OCI-M2 (cell line): Measurements from ENCODE around the gene FKBP1B.
"Not testable (repeated sequence)": the region's sequence is repeated elsewhere in the genome, so short reads cannot be mapped to it uniquely, and the experiment has no call there.

Source experiments
- DNase-seq: peaks from one replicate; lab custom pipeline; 2025; ENCODE audit not compliant: unreplicated experiment; lab: John Stamatoyannopoulos, UW

FKBP1B gene

DNA sequence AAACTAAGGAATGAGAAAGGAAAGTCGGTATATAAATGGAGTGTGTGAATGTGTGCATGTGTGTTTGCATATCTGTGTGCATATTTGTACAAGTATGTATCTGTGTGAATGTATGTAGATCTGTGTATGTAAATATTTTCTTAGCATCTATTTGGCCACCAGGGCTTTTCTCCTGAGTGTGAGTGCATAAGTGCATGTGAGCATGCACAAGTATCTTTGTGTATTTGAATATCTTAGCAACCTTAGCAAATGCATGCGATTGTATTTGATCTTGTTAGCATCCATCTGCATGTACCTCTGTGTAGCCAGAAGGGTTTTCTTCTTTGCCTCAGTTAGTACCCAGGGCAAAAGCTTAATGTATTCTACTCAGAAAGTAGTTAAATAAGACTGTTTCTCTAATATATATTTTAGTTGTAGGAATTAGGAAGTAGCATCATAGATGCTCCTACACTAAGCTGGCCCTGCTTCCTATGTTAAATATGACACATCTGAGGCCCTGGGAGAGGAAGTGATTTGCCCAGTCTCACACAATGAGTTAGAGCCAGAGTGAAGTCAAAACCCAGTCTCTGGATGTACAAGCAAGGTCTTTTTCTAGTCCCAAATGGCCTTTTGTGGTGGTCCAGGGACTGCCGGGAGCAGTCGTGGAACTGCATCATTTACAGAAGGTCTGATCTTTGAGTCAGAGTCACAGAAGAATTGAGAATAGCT lies 9.2 kb downstream of the FKBP1B start:
- DNase-seq, result no peak

DNA sequence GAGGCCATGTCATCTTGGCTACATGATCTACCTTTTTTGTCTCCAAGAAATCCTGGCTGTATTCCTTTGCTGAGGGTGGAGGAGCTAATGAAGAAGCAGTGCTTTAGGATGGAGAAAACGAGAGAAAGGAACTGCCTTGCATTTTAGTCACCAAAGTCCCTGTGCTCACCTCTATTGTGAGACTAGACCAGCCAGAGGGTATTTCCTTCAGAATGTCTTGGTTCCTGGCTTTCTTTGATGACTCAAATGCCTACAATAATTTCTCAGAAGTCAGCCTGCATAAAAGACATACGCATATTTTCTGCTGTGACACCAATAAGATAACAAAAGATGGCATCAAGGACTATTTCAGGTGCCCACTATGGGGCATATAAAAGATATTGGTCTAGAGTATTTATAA lies 15.8 kb downstream of the FKBP1B start:
- DNase-seq, result no peak

DNA sequence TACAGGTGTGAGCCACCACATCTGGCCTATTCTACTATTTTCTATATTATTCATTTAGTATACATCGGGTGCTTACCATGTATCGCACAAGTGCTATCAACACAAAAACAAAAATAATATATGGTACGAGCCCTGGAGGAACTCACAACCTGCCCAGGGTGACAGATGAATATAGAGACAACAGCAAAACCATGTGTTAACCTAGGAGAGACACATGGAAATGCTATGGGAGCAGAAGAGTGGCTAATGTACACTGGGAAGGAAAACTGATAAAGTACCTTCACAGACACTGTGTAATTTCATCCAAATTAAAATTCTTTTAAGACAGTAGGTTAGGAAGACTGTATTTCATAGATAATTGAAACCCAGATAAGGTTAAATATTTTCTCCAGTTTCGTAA lies 22.7 kb downstream of the FKBP1B start:
- no peak for DNase-seq

DNA sequence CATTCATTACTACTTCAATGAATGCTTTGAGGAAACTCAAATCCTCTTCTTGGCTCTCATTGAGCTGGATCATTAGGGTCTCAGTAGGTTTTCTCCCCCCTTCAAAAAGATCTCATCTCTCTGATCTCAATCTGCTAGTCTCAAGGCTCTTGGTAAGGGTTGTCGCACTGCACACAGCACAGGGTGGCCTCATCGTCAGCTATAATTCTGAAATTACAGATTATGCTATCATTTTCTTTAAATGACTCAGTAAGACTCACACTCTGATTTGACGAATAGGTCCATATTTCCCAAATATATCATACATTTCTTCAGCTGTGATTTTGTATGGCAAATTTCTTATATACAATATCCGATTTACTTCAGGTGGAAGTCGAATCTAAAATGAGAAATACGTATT lies 24.3 kb downstream of the FKBP1B start:
- DNase-seq, result no peak

DNA sequence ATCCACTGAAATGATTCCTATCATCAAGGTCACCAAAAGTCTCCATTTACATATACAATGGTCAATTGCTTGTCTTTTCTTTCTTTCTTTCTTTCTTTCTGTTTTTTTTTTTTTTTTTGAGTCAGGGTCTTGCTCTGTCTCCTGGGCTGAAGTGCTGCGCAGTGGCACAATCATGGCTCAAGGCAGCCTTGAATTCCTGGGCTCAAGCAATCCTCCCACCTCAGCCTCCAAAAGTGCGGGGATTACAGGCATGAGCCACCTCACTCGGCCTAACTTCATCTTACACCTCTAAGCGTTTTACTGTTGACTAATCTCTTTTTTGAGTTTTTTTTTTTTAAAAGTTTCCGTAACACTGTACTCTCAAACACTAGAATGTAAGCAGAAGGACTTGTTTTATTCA lies 25.7 kb downstream of the FKBP1B start:
- DNase-seq, result no peak

DNA sequence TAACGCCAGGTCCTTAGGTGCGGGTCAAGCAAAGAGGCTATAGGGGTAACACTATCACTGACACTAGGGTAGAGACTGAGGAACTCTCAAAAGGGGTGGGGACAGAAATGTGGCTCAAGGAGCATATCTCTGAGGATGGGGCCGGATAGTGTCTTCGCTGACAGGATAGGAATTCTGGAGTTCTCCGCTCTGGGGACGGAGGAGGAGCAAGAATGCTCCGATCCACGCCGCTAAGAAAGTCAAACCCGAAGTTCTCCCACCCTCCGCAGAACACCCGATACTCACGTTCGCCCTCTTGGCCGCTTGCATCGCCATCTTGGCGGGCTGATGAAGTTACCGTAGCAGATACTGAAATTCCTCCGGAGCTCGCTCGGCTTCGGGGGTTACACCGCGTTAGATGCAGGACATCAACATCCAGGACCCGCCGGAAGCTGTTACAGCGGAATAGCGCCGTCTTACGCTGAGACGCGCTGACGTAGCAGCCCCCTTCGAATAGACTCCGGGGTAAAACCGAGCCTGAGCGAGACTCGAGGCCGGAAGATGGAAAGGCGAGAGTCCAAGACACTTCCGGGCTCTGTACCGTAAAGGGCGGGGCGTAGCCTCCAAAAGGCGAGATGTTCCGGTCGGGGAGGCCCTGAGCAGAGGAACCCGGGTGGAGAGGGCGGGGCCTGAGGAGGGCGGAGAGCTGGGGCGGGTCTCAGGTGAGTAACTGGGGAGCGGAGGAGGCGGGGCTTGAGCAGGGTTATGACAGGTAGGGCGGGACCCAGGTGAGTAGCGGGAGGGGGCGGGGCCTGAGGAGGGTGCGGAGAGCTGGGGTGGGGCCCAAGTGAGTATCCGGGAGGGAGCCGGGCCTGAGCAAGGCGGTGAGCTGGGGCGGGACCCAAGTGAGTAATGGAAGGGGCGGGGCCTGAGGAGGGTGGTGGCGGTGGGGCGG lies 26.6 kb downstream of the FKBP1B start, which contains the start of gene SF3B6:
SF3B6 (minus strand) TSS at position 412 of the 934 bp plus-strand sequence; CDS start at position 315, 97 bp downstream.
- peak; percentile 75 for DNase-seq

DNA sequence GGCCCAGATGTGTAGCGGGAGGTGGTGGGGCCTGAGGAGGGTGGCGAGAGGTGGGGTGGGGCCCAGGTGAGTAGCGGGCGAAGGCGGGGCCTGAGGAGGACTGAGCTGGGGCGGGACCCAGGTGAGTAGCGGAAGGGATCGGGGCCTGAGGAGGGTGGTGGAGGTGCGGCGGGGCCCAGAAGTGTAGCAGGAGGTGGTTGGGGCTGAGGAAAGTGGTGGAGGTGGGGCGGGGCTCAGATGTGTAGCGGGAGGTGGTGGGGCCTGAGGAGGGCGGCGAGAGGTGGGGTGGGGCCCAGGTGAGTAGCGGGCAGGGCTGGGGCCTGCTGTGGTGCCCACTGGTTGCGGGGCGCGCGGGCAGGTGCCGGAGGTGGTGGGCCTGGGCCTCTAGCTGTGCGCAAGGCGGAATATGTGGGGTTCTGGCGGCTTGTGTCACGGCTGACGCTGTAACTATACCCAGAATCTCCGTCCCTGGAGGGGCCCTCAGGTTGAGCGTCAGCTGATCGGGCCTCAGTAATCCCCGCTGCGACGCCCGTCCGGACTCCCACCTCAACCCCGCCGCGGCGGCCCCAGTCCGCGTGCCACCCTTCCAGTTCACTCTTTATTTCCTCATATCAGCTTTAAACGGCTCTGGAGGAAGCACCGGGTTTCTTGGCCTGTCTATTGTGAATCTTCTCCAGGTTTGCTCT lies 27.5 kb downstream of the FKBP1B start:
- no peak for DNase-seq

DNA sequence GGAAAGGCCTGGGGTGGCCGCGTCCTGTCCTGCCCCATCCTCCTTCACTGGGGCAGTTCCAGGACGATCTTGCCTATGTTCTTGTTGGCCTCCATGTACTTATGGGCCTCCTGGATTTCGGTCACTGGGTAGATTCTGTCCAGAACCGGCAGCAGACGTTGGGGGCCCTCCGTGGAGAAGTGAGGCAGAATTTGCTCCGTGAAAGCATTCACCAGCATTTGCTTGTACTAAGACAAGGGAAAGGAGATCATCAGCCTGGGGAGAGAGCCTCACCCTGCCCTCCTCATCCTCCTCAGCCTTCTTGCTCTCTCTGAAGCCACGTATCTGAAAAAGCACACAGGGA lies 28.0 kb downstream of the FKBP1B start:
- no peak for DNase-seq

DNA sequence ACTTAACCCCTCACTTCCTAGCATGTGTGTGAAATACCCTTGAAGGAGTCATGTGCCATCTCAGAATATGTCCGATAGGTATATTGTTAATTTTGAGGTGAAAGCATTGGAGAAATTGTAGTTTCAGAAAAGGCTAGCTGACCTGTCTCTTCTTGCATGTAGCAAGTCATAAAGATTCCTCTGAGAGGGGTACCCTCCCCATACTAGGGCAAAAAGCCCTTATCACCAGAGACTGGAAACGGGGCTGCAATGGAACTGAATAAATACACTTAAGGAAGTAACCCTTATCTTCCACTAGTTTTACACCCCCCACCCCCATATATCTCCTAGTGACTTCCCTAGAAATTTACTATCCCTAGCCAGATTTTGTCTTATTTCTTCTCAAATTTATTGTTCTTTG lies 28.3 kb downstream of the FKBP1B start:
- no peak for DNase-seq

DNA sequence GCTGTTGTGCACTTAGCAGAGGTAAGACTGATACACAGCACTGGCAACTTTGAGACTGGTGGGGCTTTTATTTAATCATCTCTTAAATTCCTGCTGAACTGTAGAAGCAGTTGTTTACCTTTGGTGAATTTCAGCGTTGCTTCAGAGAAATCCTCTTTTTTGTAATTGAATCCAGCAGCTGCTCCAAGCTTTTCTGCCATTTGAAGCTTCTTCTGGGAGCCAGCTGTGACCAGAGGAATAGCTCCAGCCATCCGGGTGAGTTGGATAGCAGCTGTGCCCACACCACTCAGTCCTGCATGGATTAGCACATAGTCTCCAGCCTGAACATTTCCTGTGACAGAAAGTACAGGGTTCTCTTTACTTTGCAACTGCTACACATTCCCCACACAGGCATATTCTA lies 31.2 kb downstream of the FKBP1B start:
- no peak for DNase-seq

DNA sequence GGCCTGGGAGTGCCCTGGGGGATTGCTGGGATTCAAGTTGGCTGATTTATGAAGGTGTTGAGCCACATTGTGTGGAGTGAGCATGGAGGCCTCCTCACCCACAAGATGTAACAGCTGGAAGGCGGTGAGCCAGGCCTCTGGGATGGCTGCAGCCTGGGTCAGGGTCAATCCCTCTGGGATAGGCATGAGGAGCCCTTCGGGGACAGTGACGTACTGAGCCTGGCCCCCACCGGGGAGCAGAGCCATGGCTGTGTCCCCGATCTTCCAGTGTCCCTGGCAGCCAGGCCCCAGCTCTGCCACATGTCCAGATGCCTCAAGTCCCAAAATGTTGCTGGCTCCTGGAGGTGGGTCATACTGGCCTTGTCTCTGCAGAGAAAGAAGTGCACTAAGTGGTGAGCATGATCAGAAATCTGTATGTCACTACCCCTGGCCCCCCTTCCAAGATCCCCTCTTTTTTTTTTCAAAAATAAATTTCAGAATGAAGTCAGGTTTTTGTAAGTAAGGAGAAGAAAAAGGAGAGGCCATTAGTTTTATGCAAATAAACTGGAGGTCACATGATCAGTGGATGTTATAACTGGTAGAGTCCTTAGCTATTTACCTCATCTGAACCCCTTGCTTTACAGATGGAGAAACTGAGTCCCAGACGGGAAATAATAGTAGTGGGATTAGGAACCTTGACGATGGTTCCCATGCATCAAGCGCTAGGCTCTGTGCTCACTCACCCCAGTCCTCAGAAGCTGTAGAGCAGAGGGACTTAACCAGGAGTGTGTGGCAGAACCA lies 33.4 kb downstream of the FKBP1B start:
- no peak for DNase-seq

DNA sequence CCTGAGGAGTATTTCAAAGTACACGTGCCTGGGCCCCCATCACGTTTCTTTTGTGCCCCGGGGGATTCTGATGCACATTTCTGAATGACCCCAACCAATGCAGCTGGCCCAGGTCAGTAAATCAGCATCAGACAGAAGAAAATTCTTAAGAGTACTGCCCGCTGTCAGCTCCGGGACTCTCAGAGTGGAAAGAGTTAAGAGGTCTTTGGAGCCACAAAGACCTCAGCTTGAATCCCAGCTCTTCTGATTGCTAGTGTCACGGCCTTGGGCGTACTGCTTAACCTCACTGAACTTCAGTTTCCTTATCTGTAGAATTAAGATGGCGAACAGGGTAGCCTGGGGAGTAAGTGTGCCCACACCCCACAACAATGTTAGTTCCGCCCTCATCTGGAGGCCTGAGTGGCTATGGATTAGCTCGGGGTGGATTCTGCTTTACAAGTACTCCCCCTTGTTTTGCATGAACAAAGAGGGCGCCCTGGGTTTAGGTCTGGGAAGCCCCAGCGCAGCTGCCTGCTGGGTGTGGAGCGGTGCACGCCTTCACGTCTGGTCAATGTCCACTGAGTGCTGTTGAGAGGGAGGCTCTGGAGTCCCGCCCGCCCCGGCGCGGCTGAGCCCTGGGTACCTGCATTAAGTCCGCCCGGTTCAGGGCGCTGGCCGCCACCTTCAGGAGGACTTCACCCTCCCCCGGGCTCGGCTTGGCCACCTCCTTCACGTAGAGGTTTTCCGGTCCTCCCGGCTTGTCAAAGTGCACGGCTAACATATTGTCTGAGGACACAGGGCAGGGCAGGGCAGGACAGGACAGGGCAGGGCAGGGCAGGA lies 34.2 kb downstream of the FKBP1B start:
- peak; percentile 42 for DNase-seq

DNA sequence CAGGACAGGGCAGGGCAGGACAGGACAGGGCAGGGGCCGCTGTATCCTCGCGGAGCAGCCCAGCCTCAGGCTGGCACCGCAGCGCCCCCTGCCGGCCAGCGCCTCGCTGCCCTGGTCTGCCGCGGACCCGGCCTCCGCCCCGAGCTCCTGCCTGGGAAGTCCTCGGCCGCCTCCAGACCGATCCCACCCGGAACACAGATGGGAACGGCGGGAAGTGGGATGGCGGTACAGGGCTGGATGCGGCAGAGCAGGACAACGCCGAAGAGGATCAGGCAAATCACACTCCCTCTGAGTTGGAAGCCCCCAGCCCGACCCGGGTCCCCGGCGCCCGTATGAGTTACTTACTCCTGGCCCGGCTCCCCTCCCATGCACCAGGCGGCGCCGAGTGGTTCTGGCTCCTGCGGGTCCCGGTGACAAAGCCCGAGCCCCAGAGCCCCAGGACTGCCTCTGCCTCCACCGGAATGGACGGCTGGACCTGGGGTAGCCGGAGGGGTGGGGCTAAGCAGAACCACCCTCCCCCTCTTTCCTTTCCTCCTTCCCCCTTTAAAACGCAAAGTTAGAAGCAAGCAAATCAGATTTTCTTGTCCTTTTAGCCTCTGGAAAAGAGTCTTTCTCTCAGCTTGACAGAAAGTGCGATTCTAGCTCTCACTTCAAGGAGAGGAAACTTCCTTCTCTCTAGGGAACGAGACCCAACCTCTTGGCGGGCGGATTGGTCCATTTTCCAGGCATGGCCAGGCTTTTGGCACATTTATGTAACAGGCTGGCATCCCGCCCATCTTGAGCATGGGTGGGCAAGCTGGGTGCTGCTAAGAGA lies 35.1 kb downstream of the FKBP1B start, which contains the start of gene TP53I3:
TP53I3 (minus strand) TSS at position 449 of the 814 bp plus-strand sequence. CDS start 508 bp downstream, outside the sequence.
- DNase-seq, result peak; percentile 55

DNA sequence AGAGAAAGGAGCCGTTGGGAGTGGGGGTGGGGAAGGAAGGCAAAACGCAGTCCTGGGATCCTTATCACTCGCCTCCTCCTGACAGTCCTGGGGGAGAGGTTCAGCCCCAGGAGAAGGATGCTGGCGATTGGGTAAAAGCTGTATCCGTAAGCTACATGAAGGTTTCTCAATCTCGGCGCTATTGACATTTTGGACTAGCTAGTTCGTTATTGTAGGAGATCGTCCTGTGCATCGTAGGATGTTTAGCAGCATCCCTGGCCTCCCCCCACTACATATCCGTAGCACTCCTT lies 35.6 kb downstream of the FKBP1B start:
- DNase-seq, result no peak

DNA sequence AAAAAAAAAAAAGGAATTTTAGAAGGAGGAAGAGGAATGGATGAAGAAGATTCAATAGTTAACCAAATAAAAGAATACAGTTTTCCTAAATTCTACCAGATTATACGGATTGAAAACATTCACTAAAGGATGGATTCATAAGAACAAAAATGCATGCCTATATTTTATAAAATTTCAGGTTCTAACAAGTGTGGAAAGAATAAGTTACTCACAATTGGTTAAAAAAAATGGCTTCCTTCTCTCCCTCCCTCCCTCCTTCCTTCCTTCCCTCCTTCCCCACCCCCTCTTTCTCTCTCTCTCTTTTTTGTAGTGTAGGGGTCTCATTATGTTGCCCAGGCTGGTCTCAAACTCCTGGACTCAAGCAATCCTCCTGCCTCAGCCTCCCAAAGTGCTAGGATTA lies 36.7 kb downstream of the FKBP1B start:
- DNase-seq, result no peak

DNA sequence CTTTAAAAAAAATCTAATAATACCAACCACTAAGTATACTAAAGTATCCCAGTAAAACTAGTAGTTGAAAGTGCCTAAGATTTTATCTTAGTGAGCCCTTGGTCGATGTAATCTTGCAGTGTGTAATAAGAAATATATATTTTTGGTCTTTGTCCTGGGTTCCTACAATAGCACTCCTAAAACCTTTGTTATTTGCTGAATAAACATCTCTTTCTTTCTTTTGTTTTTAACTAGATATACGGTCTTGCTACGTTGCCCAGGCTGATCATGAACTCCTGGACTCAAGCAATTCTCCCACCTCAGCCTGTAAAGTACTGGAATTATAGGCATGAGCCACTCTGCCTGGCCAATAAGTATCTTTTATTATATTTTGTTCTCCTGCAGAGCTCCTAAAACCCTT lies 37.5 kb downstream of the FKBP1B start:
- no peak for DNase-seq

DNA sequence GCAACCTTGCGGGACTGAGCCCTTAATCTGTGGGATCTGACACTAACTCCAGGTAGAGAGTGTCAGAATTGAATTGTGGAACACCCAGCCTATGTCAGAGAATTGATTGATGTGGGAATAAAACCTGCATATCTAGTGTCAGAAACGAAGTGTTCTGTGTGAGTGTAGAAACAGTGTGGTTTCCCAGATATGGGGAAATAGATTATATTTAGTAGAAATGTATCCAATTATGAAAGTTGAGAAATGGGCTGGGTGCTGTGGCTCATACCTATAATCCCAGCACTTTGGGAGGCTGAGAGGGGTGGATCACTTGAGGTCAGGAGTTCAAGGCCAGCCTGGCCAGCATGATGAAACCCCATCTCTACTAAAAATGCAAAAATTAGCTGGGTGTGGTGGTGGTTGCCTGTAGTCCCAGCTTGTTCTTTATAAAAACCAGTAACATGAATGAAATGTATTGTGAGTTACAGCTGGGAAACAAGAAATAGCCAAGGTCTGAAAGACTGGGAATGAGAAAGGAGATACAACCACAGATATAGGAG lies 39.3 kb downstream of the FKBP1B start:
- DNase-seq, result no peak

DNA sequence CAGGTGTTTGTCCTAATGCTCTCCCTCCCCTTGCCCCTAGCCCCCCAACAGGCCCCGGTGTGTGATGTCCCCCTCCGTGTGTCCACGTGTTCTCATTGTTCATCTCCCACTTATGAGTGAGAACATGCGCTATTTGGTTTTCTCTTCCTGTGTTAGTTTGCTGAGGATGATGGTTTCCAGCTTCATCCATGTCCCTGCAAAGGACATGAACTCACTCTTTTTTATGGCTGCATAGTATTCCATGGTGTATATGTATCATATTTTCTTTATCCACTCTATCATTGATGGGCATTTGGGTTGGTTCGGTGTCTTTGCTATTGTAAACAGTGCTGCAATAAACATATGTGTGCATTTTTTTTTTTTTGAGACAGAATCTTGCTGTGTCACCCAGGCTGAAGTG lies 43.7 kb downstream of the FKBP1B start:
- DNase-seq, result not testable (repeated sequence)

DNA sequence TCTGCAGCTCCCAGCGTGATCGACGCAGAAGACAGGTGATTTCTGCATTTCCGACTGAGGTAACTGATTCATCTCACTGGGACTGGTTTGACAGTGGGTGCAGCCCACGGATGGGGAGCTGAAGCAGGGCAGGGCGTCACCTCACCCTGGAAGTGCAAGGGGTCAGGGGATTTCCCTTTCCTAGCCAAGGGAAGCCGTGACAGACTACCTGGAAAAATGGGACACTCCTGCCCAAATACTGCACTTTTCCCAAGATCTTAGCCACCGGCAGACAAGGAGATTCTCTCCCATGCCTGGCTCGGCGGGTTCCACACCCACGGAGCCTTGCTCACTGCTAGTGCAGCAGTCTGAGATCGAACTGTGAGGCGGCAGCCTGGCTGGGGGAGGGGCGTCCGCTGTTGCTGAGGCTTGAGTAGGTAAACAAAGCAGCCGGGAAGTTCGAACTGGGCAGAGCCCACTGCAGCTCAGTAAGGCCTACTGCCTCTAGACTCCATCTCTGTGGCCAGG lies 45.7 kb downstream of the FKBP1B start:
- not testable (repeated sequence) for DNase-seq
